Activated gamma-delta T cell treated with anti-CD3 and anti-CD28 coated beads, Interleukin-2, amount 50 U/mL, for 16 hours (primary cell): ENCODE measurements around the gene GOLIM4.
"Not testable (repeated sequence)": the region's sequence is repeated elsewhere in the genome, so short reads cannot be mapped to it uniquely, and the experiment has no call there.

Experiments
- DNase-seq: peaks from one replicate; pipeline ENCODE4 v3.0.0-alpha.2; 2020; ENCODE audit warnings: low read depth

GOLIM4 gene

DNA sequence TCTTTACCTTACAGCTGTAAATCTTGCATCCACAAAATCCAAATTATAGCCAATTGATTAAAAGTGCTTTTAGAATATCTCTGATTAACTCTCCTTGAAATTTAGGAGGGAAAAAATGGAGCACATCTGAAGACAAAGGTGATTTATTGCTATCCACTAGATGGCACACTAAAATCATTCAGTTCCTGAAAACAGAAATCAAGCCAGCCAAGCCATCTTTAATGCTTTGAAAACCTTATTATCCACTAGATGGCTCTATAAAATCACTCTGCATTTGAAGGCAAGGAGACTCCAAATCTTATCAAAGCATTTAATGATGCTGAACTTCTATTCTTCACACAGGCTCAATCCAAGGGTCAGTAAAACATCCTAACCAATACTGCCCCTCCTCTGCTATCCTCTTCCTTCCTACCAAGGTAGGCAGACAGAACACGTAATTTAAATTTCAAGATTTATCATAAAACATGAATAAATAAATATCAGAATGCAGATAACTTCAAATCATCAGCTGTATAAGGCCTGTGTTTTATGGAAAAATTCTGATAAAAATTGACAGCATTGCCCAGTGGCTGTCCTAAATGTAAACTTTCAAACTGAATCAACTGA lies 48.4 kb downstream of the GOLIM4 start:
- DNase-seq: no peak

DNA sequence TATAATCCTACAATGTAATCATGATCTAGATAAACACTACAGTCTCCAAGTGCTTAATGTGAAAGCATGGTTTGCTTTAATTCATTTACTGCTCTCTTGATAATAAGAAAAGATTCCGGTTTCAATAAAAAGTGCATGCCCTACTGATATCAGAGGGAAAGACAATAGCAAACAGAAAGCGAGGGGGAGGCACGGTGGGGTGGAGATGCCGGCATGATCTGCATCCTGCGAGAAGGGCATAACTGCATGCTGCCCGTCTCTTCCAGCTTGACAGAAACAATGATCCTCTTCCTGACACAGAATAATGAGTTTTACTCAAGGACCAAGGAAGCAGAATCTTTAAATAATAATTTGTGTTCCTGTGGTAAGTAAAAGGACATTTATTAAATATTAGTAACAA lies 51.7 kb downstream of the GOLIM4 start:
- no peak for DNase-seq

DNA sequence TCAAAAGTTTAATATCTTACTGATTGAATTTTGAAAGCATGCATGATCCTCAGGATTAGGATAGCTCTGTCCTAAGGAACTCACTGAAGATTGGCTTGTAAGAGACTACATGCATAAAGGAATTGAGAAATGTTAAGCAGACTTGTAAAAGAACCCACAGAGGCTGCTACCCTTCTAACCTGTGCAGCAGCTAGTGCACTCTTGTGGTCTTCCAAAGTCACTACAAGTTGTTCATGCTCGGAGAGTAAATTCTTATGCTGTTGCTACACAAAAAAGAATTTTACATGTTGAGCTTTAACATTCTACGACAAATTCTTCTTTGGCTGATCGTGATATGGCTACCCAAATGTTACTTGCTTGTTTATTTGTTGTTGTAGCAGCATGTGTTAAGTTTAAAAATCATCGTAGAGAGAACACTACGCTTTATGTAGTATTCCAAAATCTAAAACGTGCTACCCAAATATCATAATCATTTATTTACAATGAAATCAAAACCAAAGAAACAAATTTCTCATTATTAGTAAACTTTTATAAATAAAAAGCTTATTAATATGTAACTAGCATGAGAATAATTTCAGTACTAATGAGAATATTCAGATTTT lies 55.0 kb downstream of the GOLIM4 start:
- DNase-seq: no peak

DNA sequence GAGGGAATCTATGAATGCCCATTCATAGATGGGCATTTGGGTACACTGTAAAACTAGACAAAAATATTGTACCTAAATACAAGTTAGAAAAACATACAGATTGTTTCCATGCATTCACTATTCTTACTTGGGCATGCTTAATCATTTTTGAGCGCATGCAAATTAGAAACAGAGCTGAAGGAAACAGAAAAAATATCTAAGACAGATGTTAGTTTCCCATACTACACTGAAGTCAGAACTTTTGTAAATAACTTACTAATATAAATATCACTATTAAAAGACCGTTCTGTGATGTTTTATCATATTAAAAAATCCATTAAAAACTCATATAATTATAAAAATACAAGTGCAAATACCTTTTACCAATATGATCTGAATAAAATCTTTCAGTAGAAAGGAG lies 58.7 kb downstream of the GOLIM4 start:
- DNase-seq: no peak

GRCh38 chr3:168036619-168037018 lies 59.1 kb downstream of the GOLIM4 start:
- DNase-seq: no peak

DNA sequence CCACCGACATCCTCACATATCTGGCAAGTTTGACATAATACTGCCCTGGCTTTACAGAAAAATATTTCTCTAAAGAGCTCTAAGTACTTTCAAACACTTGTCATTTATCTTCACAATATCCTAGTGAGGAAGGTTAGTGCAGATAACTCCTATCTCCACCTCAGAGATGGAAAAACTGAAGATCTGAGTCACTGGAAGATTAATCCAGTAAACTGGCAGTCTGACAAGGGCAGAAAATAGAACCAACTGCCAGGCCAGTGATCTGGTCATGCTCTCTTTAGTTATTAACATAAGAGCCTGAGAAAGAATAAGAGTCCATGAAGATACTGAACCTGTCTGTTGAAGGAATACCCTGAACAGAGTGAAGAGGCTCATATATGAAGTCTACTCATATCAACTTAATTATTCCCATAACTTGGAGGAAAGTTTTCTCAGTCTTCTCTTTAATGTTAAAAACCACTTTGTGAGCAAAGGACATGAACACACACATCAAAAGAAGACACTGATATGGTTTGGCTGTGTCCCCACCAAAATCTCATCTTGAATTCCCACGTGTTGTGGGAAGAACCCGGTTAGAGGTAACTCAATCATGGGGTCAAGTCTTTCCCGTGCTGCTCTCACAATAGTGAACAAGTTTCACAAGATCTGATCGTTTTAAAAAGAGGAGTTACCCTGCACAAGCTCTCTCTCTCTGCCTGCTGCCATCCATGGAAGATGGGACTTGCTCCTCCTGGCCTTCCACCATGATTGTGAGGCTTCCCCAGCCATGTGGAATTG lies 61.4 kb downstream of the GOLIM4 start:
- no peak for DNase-seq

DNA sequence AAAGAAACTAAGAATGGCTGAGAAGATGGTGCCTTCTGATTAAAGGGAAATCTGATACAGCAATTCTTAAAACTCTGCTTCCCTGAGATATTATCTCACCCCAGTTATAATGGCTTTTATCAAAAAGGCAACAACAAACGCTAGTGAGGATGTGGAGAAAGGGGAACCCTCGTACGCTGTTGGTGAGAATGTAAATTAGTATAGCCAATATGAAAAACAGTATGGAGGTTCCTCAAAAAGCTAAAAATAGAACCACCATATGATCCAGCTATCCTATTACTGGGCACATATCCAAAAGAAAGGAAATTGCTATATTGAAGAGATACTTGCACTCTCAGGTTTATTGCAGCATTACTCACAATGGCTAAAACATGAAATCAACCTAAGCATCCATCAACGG lies 65.1 kb downstream of the GOLIM4 start:
- no peak for DNase-seq

DNA sequence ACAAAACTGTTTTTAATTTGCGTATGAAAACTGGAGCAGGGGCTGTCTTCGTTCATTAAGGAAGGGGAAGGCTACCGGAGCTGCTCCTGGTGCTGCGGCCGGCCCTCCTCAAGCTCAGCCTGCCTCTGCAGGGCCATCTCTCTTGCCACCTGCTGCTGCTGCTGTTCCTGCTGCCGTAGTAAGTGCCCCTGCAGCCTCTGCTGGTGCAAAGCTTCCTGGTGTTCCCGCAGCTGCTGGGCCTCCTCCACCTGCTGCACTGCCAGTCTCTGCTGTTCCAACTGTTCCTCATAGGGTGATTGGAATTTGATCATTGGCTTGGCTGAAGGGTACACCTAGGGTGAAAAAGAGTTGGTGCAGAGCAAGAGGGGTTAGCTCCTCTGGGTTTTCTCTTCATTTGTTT lies 66.0 kb downstream of the GOLIM4 start:
- no peak for DNase-seq

DNA sequence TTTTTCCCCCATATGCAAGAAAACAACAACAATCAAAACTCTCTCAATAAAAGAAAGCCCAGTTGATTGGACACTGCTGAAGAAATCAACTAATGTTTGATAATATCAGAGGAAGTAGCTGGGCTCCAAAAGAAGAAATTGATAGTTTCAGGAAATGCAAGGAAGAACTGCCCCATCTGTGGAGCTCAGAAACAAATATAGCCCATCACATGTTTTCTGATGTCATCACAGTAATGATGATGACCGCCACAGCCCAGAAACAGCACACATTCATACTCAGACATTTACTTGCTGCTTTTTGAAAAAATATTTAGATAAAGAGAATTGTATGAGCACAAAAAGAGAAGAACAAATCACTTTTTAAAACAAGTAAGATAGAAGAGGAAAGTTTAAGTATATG lies 67.6 kb downstream of the GOLIM4 start:
- DNase-seq: no peak

DNA sequence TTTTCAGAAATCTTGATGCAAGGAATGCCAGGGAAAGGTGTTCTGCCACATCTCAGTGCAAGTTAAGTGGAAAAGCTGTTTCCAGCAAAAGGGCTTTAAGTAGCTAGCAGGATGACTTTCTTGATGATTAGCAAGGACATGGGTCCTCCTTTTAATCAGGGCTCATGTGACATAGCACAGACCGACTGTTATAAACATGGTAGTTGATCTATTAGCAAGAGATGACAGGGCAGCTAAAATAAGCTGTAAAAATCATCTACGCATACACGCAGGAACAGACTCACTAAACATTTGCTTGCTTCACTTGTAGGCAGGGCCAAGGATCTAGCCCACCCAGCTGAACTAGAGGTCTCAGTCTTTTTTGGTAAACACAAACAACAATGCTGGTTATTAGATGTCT lies 69.0 kb downstream of the GOLIM4 start:
- no peak for DNase-seq

- DNase-seq: no peak
Observed at GRCh38 chr3:168025076-168025475, 70.6 kb downstream of the GOLIM4 start.

GRCh38 chr3:168024537-168024941 lies 71.2 kb downstream of the GOLIM4 start:
- DNase-seq: peak; percentile 1

DNA sequence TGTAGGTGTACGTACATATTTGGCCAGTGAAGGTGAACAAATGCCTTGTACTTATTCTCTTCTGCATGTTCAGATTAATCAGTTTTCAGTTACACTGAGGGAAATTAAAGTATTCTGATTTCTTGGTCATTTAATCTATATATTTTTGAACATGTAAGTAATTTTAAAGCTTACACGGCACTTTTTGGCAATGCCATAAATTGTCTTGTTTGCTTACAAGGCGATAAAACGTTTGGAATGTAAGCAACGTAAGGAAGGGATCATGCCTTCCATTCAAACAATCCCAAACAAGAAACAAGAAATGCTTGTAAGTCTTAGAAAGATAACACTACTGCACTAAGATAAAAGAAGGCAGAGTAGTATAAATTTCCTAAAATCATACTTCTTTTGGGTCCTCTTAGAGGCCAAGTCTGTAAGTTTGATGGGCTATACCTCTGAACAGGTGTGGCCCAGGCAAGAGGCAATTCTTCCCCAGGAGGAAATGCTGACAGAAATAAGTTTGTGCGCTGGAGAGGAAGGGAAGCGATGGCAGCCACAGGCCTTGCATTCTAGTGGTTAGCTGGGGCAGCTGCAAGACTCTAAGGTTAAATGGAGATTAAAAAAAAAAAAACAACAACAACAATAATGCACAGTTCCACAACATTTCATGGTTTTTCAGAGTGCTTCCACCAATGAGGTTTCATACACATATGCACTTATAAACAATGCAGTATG lies 73.8 kb downstream of the GOLIM4 start:
- no peak for DNase-seq

DNA sequence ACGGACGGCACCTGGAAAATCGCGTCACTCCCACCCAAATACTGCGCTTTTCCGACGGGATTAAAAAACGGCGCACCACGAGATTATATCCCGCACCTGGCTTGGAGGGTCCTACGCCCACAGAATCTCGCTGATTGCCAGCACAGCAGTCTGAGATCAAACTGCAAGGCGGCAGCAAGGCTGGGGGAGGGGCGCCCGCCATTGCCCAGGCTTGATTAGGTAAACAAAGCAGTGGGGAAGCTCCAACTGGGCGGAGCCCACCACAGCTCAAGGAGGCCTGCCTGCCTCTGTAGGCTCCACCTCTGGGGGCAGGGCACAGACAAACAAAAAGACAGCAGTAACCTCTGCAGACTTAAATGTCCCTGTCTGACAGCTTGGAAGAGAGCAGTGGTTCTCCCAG lies 84.4 kb downstream of the GOLIM4 start:
- not testable (repeated sequence) for DNase-seq

DNA sequence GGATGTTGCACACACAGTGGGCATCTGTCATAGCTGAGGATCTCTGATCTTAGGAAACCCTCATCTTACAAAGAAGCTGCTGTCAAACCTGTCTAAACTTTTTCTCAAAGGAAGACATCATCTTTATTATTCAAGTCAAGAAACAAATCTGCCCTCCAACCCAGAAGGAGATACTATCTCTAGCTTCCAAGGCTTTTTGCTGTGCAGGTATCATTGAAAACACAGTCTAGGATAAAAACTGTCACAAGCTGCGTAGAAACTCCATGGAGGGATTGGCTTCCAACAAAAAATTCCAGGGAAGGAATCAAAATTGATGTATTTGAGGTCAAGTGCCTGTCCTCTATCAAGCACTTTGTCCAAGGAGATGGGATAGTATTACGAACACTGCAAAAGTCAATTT lies 89.1 kb downstream of the GOLIM4 start:
- no peak for DNase-seq

GRCh38 chr3:168003911-168004310 lies 91.8 kb downstream of the GOLIM4 start:
- no peak for DNase-seq

DNA sequence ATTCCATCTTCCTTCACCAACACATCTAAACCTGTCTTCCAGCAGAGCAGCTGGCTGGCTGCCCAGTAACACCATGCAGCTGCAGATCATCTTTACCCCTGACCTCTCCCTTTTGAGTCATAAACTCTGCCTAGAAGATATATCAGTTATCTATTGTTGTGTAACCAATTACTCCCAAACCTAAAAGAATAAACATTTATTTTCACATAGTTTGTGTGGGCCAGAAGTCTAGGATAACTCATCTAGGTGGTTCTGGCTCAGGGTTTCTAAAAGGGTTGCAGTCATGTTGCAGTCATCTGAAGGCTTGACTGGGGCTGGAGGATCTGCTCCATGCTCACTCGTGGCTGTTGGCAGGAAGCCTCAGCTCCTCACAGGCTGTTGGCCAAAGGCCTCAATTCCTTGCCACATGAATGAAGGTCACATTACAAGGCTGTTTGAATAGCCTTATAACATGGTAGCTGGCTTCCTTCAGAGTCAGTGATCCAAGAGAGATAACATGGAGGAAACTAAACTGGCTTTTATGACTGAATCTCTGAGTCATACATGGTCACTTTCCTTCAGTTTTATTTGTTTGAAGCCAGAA lies 92.8 kb downstream of the GOLIM4 start:
- DNase-seq: no peak

DNA sequence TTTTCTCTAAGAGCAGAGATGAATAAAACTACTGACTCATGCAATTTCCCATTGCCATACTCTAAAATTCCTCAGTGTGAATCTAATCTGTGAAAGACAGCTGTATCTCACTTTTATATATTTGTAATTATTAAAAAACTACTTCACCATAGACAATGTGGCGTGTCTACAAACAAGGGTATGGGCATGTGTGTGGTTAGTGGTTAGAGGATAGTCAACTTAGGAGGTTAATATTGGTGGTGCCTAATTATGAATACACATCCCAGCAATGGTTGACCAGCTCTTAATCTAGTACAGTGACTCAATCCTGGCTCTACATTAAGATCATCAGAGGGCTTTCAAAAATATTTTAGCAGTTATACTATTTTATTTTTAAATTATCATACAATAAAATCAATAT lies 94.5 kb downstream of the GOLIM4 start:
- DNase-seq: no peak

DNA sequence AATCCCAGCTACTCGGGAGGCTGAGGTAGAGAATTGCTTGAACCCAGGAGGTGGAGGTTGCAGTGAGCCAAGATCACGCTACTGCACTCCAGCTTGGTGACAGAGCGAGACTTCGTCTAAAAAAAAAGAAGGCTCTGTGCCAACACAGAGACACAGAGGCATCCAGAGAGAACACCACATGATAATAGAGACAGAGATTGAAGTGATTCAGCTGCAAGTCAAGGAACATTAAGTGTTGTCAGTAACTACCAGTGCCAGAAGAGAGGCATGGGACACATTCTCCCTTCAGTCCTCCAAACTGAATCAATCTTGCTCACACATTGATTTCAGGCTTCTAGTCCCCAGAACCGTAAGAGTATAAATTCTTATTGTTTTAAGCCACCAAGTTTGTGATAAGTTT lies 97.5 kb downstream of the GOLIM4 start:
- no peak for DNase-seq

DNA sequence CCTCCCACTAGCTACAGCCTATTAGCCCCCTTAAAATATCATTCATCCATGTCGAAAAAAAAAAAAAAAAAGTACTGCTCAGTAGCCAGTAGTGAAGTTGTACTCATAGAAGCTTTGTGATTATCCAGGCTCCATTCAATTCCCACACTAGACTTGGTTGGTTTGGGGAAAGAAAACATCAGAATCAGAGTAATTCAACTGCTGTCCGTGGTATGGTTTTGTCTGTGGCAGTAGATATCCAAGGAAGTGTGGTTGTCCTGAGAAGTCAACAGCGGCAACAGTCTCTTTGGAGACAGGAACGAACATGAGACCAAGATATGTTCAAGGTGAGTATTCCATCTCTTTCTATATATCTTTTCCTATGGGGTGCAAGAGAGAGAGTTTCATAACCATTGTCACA lies 99.2 kb downstream of the GOLIM4 start:
- no peak for DNase-seq

- no peak for DNase-seq
Observed at GRCh38 chr3:167992381-167992780, 103.3 kb downstream of the GOLIM4 start.

- no peak for DNase-seq
Observed at GRCh38 chr3:167991213-167991612, 104.5 kb downstream of the GOLIM4 start.

GRCh38 chr3:167989999-167990398 lies 105.7 kb downstream of the GOLIM4 start:
- DNase-seq: no peak
